GM12878 (cell line): ENCODE data around the gene FAM118A. TPM values are rescaled to one million over a fixed set of nuclear protein-coding genes. Genes with fewer than 3 reads are reported as not detected.

ENCODE experiments used
- ATF7 ChIP-seq: fragments of 450-650 bp; IDR thresholded peaks from 2 replicates; pipeline ENCODE4 v1.6.1; 2016; ENCODE audit warnings: low read depth, mild to moderate bottlenecking
- BHLHE40 ChIP-seq, 2 experiments: fragments of 450-650 bp in 1 of 2; IDR thresholded peaks; 2 replicates each; pipeline ENCODE4 v1.6.1; 2011 to 2017; ENCODE audit warnings: low read depth in 2 of 2, borderline replicate concordance in 1 of 2, improper control_type of control experiment in 1 of 2, low read length in 1 of 2, mild to moderate bottlenecking in 1 of 2
- CBFB ChIP-seq: IDR thresholded peaks from 2 replicates; pipeline ENCODE4 v1.6.1; 2016; ENCODE audit warnings: antibody characterized with exemption, low read depth
- DPF2 ChIP-seq: fragments of 450-650 bp; IDR thresholded peaks from 2 replicates; pipeline ENCODE4 v1.6.1; 2017; ENCODE audit warnings: mild to moderate bottlenecking
- EGR1 ChIP-seq, 2 experiments: IDR thresholded peaks; 1 replicate in 1 of 2; 2 replicates in 1 of 2; pipeline ENCODE4 v1.6.1; 2011 to 2012; ENCODE audit warnings: low read depth in 2 of 2, low read length in 2 of 2, borderline replicate concordance in 1 of 2, mild to moderate bottlenecking in 1 of 2, moderate library complexity in 1 of 2
- IKZF2 ChIP-seq, 2 experiments: fragments of 450-650 bp; IDR thresholded peaks; 2 replicates each; pipeline ENCODE4 v1.6.1; 2017; ENCODE audit warnings: mild to moderate bottlenecking in 2 of 2, moderate library complexity in 2 of 2
- MEF2B ChIP-seq: fragments of 450-650 bp; IDR thresholded peaks from 2 replicates; pipeline ENCODE4 v1.6.1; 2018; ENCODE audit warnings: mild to moderate bottlenecking, moderate library complexity; ENCODE audit not compliant: partially characterized antibody, poor library complexity, severe bottlenecking
- MTA2 ChIP-seq: fragments of 450-650 bp; IDR thresholded peaks from 2 replicates; pipeline ENCODE4 v1.6.1; 2016; ENCODE audit warnings: low read depth, mild to moderate bottlenecking, moderate library complexity
- RELA ChIP-seq: fragments of 450-650 bp; IDR thresholded peaks from 2 replicates; pipeline ENCODE4 v1.8.0; 2014; ENCODE audit warnings: borderline replicate concordance; ENCODE audit not compliant: partially characterized antibody
- SMAD1 ChIP-seq: fragments of 450-650 bp; IDR thresholded peaks from 2 replicates; pipeline ENCODE4 v1.6.1; 2018; ENCODE audit warnings: mild to moderate bottlenecking, low read depth; ENCODE audit not compliant: partially characterized antibody
- SMARCA5 ChIP-seq: fragments of 450-650 bp; IDR thresholded peaks from 2 replicates; pipeline ENCODE4 v1.6.1; 2017; ENCODE audit warnings: mild to moderate bottlenecking
- ZNF217 ChIP-seq: fragments of 450-650 bp; IDR thresholded peaks from 2 replicates; pipeline ENCODE4 v1.6.1; 2017; ENCODE audit warnings: antibody characterized with exemption, mild to moderate bottlenecking
- polyA plus RNA-seq, 11 experiments: library from polyadenylated mRNA; depleted of rRNA in 4 of 11; unstranded in 6 of 11; stranded (reverse) in 5 of 11; fragments of >200 nt; fragmentation: Nextera tagmentation in 4 of 11; fragmentation: Illumina TruSeq in 1 of 11; extraction: Ambion mirVana in 4 of 11; extraction: Trizol in 1 of 11; gene quantifications; 1 replicate in 1 of 11; 2 replicates in 10 of 11; pipeline versions ENCODE4 v1.2.1 to v1.2.3, GENCODE V29; 2011 to 2016; ENCODE audit warnings: inconsistent platforms in 2 of 11, missing spikeins in 2 of 11, low read depth in 1 of 11
- total RNA-seq, 4 experiments: library from RNA; depleted of rRNA in 3 of 4; stranded (reverse); fragments of >200 nt in 3 of 4; fragmentation: Illumina TruSeq in 1 of 4; extraction: Trizol in 1 of 4; gene quantifications; 2 replicates each; pipeline versions ENCODE4 v1.2.1 to v1.2.3, GENCODE V29; 2013 to 2021
- TF ChIP-seq, protein P1 (sequence below): fragments of 450-650 bp; IDR thresholded peaks from 2 replicates; pipeline ENCODE4 v1.6.1; 2017; ENCODE audit warnings: mild to moderate bottlenecking
- TF ChIP-seq, protein P2 (sequence below), 3 experiments: IDR thresholded peaks in 2 of 3; conservative IDR thresholded peaks in 1 of 3; 2 replicates each; pipeline ENCODE4 v1.5.1; 2011; ENCODE audit warnings: low read depth in 3 of 3, low read length in 3 of 3, mild to moderate bottlenecking in 3 of 3, control low read depth in 2 of 3, moderate library complexity in 2 of 3, inconsistent platforms in 1 of 3, mixed read lengths in 1 of 3; ENCODE audit not compliant: control insufficient read depth in 2 of 3, insufficient read depth in 1 of 3; ENCODE audit errors: extremely low read depth in 1 of 3
- TF ChIP-seq, protein P3 (sequence below): fragments of 450-650 bp; IDR thresholded peaks from 2 replicates; pipeline ENCODE4 v1.6.1; 2016; ENCODE audit warnings: mild to moderate bottlenecking
- TF ChIP-seq, protein P4 (sequence below): fragments of 450-650 bp; IDR thresholded peaks from 2 replicates; pipeline ENCODE4 v1.6.1; 2016; ENCODE audit warnings: mild to moderate bottlenecking, moderate library complexity, borderline replicate concordance

FAM118A gene
- total and polyA plus RNA-seq, 10 of the 15 experiments (the other 5 are each of a cell fraction or from before 2014, with no cell fraction given), result 17.4 to 332 (median 56.6) TPM

DNA sequence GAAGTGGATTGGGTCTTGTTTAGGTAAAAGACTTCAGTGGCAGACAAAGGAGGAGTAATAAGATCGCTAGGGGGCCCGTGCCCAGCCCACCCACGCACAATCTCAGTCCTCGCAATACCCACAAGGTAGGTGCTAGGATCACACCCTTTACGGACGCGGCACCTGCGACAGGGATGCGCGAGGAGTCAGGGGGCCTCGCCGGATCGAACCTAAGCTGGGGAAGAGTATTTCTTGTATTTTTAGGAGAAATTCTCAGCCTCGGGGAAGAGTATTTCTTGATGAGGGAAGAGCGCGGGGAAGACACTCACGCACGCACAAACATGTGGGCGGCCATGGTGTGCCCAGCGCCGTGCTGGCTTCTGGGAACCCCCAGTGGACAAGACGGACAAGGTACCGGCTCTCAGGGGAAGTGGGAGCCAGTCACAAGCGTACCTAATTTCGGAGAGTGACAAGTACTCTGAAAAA is 745 bp upstream of the FAM118A start (continued):
- 0 out of 2 replicates have a peak, but pooled peaks have one; percentile 8 for TF ChIP-seq DPF2
- no peak for TF ChIP-seq RELA
- TF ChIP-seq MTA2, result 0 out of 2 replicates have a peak, but pooled peaks have one; percentile 11
- TF ChIP-seq, protein P1, sequence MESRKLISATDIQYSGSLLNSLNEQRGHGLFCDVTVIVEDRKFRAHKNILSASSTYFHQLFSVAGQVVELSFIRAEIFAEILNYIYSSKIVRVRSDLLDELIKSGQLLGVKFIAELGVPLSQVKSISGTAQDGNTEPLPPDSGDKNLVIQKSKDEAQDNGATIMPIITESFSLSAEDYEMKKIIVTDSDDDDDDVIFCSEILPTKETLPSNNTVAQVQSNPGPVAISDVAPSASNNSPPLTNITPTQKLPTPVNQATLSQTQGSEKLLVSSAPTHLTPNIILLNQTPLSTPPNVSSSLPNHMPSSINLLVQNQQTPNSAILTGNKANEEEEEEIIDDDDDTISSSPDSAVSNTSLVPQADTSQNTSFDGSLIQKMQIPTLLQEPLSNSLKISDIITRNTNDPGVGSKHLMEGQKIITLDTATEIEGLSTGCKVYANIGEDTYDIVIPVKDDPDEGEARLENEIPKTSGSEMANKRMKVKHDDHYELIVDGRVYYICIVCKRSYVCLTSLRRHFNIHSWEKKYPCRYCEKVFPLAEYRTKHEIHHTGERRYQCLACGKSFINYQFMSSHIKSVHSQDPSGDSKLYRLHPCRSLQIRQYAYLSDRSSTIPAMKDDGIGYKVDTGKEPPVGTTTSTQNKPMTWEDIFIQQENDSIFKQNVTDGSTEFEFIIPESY, result no peak
- TF ChIP-seq, protein P2, sequence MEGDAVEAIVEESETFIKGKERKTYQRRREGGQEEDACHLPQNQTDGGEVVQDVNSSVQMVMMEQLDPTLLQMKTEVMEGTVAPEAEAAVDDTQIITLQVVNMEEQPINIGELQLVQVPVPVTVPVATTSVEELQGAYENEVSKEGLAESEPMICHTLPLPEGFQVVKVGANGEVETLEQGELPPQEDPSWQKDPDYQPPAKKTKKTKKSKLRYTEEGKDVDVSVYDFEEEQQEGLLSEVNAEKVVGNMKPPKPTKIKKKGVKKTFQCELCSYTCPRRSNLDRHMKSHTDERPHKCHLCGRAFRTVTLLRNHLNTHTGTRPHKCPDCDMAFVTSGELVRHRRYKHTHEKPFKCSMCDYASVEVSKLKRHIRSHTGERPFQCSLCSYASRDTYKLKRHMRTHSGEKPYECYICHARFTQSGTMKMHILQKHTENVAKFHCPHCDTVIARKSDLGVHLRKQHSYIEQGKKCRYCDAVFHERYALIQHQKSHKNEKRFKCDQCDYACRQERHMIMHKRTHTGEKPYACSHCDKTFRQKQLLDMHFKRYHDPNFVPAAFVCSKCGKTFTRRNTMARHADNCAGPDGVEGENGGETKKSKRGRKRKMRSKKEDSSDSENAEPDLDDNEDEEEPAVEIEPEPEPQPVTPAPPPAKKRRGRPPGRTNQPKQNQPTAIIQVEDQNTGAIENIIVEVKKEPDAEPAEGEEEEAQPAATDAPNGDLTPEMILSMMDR (IDR thresholded peaks at IDR 0.05 in 2 of 3, conservative IDR thresholded peaks at IDR 0.05 in 1 of 3; ENCODE audit: control insufficient read depth in 2 of 3, extremely low read depth in 1 of 3, insufficient read depth in 1 of 3, low read depth in 3 of 3, low read length in 3 of 3), result peak in 1 of 3 experiments; percentile 6; a peak in 1 of 6 replicates
- 0 out of 4 replicates have a peak, but pooled peaks of 1 of the 2 experiments have one; percentile 15 for TF ChIP-seq IKZF2 (IDR thresholded peaks at IDR 0.05)
- TF ChIP-seq, protein P3, sequence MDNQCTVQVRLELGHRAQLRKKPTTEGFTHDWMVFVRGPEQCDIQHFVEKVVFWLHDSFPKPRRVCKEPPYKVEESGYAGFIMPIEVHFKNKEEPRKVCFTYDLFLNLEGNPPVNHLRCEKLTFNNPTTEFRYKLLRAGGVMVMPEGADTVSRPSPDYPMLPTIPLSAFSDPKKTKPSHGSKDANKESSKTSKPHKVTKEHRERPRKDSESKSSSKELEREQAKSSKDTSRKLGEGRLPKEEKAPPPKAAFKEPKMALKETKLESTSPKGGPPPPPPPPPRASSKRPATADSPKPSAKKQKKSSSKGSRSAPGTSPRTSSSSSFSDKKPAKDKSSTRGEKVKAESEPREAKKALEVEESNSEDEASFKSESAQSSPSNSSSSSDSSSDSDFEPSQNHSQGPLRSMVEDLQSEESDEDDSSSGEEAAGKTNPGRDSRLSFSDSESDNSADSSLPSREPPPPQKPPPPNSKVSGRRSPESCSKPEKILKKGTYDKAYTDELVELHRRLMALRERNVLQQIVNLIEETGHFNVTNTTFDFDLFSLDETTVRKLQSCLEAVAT, result peak; percentile 77; the same call in 1 of the 2 replicates
- peak; percentile 8 for TF ChIP-seq MEF2B
- TF ChIP-seq ZNF217, result no peak
- TF ChIP-seq EGR1 (IDR thresholded peaks at IDR 0.05; ENCODE audit: borderline replicate concordance in 1 of 2, low read depth in 2 of 2, low read length in 2 of 2), result peak in 1 of 2 experiments; percentile 61; a peak in 2 of 3 replicates
- TF ChIP-seq CBFB, result 0 out of 2 replicates have a peak, but pooled peaks have one; percentile 45
- TF ChIP-seq BHLHE40 (IDR thresholded peaks at IDR 0.05; ENCODE audit: borderline replicate concordance in 1 of 2, low read depth in 2 of 2, low read length in 1 of 2), result peak; percentile 25 to 63; a peak in 1 of 4 replicates
- 0 out of 2 replicates have a peak, but pooled peaks have one; percentile 26 for TF ChIP-seq SMARCA5
- TF ChIP-seq, protein P4, sequence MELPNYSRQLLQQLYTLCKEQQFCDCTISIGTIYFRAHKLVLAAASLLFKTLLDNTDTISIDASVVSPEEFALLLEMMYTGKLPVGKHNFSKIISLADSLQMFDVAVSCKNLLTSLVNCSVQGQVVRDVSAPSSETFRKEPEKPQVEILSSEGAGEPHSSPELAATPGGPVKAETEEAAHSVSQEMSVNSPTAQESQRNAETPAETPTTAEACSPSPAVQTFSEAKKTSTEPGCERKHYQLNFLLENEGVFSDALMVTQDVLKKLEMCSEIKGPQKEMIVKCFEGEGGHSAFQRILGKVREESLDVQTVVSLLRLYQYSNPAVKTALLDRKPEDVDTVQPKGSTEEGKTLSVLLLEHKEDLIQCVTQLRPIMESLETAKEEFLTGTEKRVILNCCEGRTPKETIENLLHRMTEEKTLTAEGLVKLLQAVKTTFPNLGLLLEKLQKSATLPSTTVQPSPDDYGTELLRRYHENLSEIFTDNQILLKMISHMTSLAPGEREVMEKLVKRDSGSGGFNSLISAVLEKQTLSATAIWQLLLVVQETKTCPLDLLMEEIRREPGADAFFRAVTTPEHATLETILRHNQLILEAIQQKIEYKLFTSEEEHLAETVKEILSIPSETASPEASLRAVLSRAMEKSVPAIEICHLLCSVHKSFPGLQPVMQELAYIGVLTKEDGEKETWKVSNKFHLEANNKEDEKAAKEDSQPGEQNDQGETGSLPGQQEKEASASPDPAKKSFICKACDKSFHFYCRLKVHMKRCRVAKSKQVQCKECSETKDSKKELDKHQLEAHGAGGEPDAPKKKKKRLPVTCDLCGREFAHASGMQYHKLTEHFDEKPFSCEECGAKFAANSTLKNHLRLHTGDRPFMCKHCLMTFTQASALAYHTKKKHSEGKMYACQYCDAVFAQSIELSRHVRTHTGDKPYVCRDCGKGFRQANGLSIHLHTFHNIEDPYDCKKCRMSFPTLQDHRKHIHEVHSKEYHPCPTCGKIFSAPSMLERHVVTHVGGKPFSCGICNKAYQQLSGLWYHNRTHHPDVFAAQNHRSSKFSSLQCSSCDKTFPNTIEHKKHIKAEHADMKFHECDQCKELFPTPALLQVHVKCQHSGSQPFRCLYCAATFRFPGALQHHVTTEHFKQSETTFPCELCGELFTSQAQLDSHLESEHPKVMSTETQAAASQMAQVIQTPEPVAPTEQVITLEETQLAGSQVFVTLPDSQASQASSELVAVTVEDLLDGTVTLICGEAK, result peak; percentile 45; the same call in 1 of the 2 replicates
- 0 out of 2 replicates have a peak, but pooled peaks have one; percentile 20 for TF ChIP-seq ATF7
- TF ChIP-seq SMAD1, result peak; percentile 16
